GM19455 (cell line): Measurements from ENCODE around the gene PKNOX1.
"Not testable (repeated sequence)": the region's sequence is repeated elsewhere in the genome, so short reads cannot be mapped to it uniquely, and the experiment has no call there.

Experiments used
- ATAC-seq: cut with Tn5 transposase; IDR thresholded peaks from one replicate; pipeline ENCODE4 v1.9.1; 2021; ENCODE audit not compliant: unreplicated experiment

The PKNOX1 gene, protein sequence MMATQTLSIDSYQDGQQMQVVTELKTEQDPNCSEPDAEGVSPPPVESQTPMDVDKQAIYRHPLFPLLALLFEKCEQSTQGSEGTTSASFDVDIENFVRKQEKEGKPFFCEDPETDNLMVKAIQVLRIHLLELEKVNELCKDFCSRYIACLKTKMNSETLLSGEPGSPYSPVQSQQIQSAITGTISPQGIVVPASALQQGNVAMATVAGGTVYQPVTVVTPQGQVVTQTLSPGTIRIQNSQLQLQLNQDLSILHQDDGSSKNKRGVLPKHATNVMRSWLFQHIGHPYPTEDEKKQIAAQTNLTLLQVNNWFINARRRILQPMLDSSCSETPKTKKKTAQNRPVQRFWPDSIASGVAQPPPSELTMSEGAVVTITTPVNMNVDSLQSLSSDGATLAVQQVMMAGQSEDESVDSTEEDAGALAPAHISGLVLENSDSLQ

GRCh38 chr21:42973991-42974831, at the start of gene PKNOX1:
TSS of gene PKNOX1 (plus strand) at chr21:42974562. CDS start at chr21:43004382, 29,820 bp downstream.
- peak; percentile 80 for ATAC-seq

DNA sequence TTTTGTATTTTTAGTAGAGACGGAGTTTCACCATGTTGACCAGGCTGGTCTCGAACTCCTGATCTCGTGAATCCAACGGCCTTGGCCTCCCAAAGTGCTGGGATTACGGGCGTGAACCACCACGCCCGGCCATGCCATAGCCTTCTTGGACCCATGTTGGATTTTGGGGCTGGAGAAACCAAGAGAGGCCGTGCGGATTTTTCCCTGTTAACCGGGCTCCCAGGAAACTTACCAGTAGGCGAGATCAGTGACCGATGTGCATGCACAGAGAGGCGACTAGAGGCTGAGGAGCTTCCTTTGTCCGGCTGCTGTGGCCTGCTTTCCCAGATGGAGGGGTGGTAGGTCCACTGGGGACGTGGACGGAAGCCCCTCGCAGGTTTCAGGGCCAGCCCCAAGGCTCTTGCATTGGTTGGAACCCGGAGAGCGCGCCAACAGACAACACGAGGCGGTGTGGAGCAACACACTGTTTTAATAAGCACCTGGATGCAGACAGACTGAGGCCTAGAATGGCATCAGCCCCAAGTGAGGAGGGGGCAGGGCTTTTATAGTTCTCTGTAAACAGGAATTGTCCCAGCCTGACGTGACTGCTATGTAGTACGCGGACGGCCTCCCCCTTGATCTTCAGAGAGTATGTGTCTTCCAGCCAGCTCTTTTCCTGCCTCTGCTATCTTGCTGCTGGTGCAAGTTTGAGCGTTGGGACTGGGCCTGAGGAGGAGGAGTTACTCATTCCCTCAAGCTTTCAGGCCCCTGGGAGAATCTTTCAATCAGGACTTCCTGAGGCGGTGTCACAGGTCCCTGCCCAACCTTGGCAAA, 49.0 kb upstream of the PKNOX1 start, which contains the start of gene ERVH48-1:
ERVH48-1 (minus strand) TSS at position 517 of the 813 bp plus-strand sequence. CDS start 6,624 bp downstream, outside the sequence.
- no peak for ATAC-seq

DNA sequence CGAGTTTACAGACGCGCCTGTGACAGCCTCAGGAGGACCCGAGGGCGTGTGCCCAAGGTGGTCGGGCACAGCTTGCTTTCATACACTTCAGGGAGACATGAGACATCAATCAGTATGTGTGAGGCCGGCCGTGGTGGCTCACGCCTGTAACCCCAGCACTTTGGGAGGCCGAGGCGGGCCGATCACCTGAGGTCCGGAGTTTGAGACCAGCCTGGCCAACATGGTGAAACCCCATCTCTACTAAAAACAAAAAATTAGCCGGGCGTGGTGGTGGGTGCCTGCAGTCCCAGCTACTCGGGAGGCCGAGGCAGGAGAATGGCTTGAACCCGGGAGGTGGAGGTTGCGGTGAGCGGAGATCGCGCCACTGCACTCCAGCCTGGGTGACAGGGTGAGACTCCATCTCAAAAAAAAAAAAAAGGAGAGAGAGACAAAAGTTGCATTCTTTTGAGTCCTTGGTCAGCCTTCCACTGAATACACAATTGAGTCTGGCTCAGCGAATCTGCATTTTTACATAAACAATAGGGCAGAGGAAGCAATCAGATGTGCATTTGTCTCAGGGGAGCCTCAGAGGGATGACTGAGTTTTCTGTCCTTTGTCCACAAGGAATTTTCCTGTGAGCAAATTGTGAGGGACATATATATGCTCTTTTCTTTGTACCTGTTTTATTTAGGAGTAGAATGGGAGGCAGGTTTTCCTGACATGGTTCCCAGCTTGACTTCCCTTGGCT, 46.7 kb upstream of the PKNOX1 start:
- not testable (repeated sequence) for ATAC-seq

GRCh38 chr21:42929969-42930368, 44.4 kb upstream of the PKNOX1 start:
- ATAC-seq = no peak

DNA sequence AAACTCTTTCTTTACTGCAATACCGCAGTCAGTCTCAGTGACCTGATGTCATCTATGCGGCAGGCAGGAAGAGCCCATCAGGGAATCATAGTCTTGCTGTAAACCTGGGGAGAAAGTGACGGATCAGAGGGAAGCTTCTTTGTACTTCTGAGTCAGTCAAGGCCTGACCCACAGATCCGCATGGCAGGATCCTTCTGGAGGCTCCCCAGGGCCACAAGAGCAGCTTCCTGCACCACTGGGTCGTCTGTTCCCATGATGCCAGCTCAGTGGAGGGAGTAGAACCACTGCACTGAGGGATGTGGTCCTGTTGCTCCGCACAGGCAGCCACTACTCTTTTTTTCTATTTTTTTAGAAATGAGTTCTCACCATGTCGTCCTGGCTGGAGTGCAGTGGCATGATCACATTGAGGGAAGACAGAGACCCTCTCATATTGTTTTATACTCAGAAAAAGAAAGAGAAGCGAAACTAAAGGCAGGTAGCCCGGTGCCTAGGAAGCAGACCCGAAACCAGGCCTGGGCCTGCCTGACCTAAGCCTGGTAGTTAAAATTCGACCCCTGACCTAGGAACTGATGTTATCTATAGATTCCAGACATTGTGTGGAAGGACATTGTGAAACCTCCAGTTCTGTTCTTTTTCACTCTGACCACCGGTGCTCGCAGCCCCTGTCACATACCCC, 42.7 kb upstream of the PKNOX1 start:
- ATAC-seq = no peak

DNA sequence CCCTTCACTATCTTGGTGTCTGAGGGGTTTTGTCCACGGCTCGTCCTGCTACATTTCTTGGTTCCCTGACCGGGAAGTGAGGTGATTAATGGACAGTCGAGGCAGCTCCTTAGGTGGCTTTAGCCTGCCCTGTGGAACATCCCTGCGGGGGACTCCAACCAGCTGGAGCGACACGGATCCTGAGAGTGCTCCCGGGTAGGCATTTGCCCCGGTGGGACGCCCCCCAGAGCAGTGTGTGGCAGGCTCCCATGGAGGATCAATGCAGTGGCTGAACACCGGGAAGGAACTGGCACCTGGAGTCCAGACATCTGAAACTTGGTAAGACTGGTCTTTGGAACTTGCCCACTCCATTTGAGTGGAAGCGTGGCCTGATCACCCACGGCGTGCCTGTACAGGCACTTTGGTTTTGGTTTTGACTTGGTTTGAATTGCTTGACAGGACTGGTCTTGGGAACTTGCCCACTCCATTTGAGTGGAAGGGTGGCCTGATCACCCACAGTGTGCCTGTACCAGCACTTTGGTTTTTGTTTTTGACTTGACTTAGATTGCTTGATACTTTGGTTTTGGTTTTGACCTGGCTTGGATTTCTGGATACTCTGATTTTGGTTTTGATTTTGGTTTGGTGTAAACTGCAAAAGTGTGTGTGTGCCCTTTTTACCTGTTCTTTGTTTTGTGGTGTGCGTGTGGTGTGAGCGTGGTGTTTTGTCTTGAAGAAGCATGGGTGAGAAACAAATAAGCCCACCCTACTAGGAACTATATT, 41.8 kb upstream of the PKNOX1 start:
- ATAC-seq = not testable (repeated sequence)

- ATAC-seq = not testable (repeated sequence)
Observed at GRCh38 chr21:42933137-42933970, 41.0 kb upstream of the PKNOX1 start.

DNA sequence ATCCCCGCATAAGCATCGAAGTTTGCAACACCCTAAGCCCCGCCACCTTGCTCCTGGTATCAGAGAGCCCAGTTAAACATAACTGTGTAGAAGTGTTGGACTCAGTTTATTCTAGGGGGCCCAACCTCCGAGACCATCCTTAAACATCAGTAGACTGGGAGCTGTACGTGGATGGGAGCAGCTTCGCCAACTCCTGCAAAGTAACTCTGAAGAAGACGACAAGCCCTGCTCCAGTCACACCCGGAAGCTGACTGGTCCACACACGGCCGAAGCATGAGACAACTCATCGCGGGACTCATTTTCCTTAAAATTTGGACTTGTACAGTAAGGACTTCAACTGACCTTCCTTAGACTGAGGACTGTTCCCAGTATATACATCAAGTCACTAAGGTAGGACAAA, 40.4 kb upstream of the PKNOX1 start:
- ATAC-seq = not testable (repeated sequence)

GRCh38 chr21:42936360-42936759, 38.0 kb upstream of the PKNOX1 start:
- ATAC-seq = not testable (repeated sequence)

GRCh38 chr21:42937034-42937940, 37.1 kb upstream of the PKNOX1 start:
- ATAC-seq = not testable (repeated sequence)

GRCh38 chr21:42937960-42938605, 36.3 kb upstream of the PKNOX1 start:
- no peak for ATAC-seq

DNA sequence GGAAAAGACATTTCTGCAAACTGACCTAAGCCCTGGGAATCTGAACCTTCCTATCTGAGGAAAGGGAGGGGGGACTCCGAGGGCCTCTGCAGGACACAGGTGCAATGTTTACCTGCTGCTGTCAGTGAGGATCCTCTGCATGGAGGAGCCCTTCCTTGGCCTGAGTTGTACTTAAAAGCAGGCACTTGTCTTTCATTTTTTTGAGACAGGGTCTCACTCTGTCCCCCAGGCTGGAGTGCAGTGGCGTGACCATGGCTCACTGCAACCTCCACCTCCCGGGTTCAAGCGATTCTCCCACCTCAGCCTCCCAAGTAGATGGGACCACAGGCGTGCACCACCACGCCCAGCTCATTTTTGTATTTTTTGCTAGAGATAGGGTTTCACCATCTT, 35.8 kb upstream of the PKNOX1 start:
- not testable (repeated sequence) for ATAC-seq

DNA sequence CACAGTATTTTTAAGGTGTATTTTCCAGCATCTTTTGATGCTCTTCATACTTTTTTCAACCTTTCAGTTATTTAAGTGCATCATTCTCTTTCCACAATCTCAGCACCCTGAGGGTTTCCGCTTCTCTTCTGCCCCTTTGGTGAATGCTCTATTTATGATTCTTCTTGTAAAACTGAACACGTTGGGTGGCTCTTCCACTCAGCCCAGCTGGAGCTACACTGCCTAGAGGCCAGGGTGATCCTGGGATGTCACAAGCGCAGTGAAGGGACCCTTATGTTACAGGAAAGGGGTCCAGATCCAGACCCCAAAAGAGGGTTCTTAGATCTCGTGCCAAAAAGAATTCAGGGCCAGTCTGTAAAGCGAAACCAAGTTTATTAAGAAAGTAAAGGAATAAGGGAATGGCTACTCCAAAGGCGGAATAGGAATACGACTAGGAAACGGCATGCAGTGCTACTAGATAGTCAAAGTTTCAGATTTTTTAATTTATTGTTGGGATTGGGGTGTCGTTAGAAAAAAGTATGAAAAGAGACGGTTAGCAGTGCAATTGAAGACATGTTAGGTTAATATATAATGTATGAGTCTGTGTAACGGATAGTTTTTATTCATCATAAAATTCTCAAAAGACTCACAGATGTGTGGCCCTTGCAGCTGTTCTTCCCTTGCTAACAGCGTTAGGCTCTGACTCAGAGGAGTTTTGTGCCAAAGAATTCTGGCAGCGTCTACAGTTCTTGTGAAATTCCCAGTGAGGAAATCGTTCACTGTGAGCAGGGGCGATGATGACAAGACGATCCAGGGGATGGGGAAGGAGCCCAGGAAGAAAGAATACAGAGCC, 34.6 kb upstream of the PKNOX1 start:
- no peak for ATAC-seq

DNA sequence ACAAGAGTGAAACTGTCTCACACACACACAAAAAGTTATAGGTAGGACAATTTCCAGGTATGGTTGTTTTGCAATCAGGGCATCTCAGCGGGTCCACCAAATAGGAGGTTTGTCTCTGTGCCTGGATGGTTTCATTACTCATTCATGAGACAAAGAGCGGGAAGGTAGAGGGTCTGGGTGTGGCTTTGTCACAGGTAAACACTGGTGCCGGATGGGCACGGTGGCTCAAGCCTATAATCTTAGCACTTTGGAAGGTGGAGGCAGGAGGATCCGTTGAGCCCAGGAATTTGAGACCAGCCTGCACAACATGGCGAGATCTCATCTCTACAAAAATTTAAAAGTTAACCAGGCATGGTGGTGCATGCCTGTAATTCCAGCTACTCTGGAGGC, 32.7 kb upstream of the PKNOX1 start:
- no peak for ATAC-seq

DNA sequence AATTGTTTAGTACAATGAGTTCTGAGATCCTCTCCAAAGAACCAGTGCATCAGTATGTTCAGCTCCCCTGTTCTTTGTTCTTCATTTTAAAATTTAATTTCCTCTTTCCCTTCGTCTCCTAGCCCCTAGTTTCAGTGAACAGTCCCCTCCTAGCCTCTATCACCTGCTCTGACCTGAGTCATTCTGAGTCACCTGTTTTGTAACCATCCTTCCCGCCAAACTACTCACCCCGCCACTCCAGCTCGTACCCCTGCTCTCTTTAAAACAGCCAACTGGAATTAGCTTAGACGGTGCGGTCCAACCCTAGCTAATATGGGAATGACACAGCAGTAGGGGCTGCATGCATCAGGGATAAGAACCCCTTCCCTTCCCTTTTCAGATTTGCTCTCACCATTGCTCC, 32.1 kb upstream of the PKNOX1 start:
- ATAC-seq = no peak
